Mesothelial cell of epicardium (in vitro differentiated cells): ENCODE results near the gene PARD3. TPM values are rescaled to one million over a fixed set of nuclear protein-coding genes. Genes with fewer than 3 reads are reported as not detected.

Experiments
- DNase-seq, 2 experiments: peaks; one replicate each; pipeline ENCODE4 v3.0.0; 2021; ENCODE audit warnings: low spot score in 2 of 2; ENCODE audit not compliant: unreplicated experiment in 2 of 2
- H3K27ac Mint-ChIP-seq: 2 replicates; pipeline ENCODE4 v1.8.0; 2021; ENCODE audit warnings: mixed read lengths
- H3K27me3 Mint-ChIP-seq: 2 replicates; pipeline ENCODE4 v1.8.0; 2021; ENCODE audit warnings: low read depth, mixed read lengths
- H3K36me3 Mint-ChIP-seq: 2 replicates; pipeline ENCODE4 v1.8.0; 2021; ENCODE audit warnings: mixed read lengths
- H3K4me1 Mint-ChIP-seq: 2 replicates; pipeline ENCODE4 v1.8.0; 2021; ENCODE audit warnings: mixed read lengths
- H3K4me3 Mint-ChIP-seq: 2 replicates; pipeline ENCODE4 v1.8.0; 2021; ENCODE audit warnings: mild to moderate bottlenecking, moderate library complexity, mixed read lengths
- H3K9me3 Mint-ChIP-seq: 2 replicates; pipeline ENCODE4 v1.8.0; 2021; ENCODE audit warnings: mixed read lengths
- total RNA-seq: library from RNA; stranded (reverse); gene quantifications from 3 replicates; pipeline ENCODE4 v1.2.1, GENCODE V29; 2021
- TF ChIP-seq, protein P1 (sequence below): fragments of 200-600 bp; sonication (generic); IDR thresholded peaks from one replicate; pipeline ENCODE4 v1.5.0; 2021; ENCODE audit warnings: antibody characterized with exemption; ENCODE audit not compliant: unreplicated experiment

PARD3 gene
- total RNA-seq, 1 donor from 2014 or later = 73.2 TPM

DNA sequence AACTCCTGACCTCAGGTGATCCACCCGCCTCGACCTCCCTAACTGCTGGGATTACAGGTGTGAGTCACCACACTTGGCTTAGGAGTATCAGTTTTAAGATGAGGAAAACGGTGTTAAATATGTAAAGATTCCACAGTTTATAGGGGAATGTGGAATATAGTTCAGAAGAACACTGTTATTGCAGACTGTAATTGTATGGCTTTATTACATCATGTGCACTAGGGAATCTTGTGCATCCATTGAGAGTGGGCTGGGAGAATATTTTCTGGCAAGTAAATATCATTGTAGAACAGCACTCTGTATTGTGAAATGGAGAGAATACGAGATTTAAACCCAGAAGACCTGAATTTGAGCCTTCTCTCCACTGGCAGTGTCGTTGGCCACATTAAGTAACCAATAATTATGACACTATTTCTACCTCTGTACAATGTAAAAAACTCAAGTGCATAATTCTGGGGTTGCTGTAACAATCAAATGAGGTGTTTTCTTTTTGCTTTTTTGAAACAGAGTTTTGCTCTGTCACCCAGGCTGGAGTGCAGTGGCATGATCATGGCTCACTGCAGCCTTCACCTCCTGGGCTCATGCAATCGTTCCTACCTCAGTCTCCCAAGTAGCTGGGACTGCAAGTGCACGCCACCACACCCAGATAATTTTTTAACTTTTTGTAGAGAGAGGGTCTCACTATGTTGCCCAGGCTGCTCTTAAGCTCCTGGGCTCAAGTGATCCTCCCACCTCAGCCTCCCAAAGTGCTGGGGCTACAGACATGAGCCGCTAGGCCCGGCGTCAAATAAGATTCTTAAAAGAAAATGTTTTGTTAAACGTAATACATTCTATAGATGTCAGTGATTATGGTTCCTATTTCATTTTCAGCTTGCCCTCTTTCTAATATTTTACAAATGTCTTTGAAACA is 12.0 kb upstream of the PARD3 start:
- peaks cover 6% of the 10 kb centered on the region for H3K4me1 Mint-ChIP-seq
- TF ChIP-seq, protein P1, sequence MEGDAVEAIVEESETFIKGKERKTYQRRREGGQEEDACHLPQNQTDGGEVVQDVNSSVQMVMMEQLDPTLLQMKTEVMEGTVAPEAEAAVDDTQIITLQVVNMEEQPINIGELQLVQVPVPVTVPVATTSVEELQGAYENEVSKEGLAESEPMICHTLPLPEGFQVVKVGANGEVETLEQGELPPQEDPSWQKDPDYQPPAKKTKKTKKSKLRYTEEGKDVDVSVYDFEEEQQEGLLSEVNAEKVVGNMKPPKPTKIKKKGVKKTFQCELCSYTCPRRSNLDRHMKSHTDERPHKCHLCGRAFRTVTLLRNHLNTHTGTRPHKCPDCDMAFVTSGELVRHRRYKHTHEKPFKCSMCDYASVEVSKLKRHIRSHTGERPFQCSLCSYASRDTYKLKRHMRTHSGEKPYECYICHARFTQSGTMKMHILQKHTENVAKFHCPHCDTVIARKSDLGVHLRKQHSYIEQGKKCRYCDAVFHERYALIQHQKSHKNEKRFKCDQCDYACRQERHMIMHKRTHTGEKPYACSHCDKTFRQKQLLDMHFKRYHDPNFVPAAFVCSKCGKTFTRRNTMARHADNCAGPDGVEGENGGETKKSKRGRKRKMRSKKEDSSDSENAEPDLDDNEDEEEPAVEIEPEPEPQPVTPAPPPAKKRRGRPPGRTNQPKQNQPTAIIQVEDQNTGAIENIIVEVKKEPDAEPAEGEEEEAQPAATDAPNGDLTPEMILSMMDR = no peak
- no peaks in the 10 kb centered on the region for H3K36me3 Mint-ChIP-seq
- no peak overlapping the region for H3K27ac Mint-ChIP-seq
- no peak overlapping the region for H3K4me3 Mint-ChIP-seq
- H3K9me3 Mint-ChIP-seq = no peaks in the 10 kb centered on the region
- H3K27me3 Mint-ChIP-seq = peaks cover 49% of the 10 kb centered on the region
- DNase-seq = no peak

DNA sequence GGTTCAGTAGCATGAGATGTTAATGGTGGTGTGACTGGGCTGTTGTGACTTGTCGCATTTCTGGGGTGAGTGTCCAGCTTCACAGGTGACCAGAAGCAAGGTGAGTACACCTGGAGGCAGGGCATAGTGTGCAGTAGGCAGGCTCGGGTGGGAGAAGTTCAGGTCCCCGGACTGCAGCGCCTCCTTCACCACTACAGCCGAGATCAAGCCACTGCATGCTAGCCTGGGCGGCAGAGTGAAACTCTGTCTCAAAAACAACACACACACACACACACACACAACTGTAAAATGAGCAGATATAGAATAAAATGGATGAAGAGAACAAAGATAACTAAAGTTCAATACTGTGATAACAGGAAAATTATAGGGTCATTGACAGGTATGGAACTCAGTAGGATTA is 11.1 kb upstream of the PARD3 start:
- no peaks in the 10 kb centered on the region for H3K9me3 Mint-ChIP-seq
- H3K4me3 Mint-ChIP-seq = no peak overlapping the region
- no peaks in the 10 kb centered on the region for H3K36me3 Mint-ChIP-seq
- no peak overlapping the region for H3K27ac Mint-ChIP-seq
- H3K4me1 Mint-ChIP-seq = peaks cover 6% of the 10 kb centered on the region
- TF ChIP-seq, protein P1 = no peak
- peaks cover 50% of the 10 kb centered on the region for H3K27me3 Mint-ChIP-seq
- no peak for DNase-seq

GRCh38 chr10:34825414-34825813 is 10.3 kb upstream of the PARD3 start:
- Mint-ChIP-seq H3K27ac (no peak overlapping the region), H3K36me3 (no peaks in the 10 kb centered on the region), H3K4me1 (peaks cover 3% of the 10 kb centered on the region), H3K27me3 (peaks cover 47% of the 10 kb centered on the region), H3K9me3 (no peaks in the 10 kb centered on the region), H3K4me3 (no peak overlapping the region)
- no peak for DNase-seq
- TF ChIP-seq, protein P1 = no peak

GRCh38 chr10:34824870-34825269 is 9.8 kb upstream of the PARD3 start:
- peaks cover 43% of the 10 kb centered on the region for H3K27me3 Mint-ChIP-seq
- H3K36me3 Mint-ChIP-seq = no peaks in the 10 kb centered on the region
- H3K9me3 Mint-ChIP-seq = no peaks in the 10 kb centered on the region
- no peak overlapping the region for H3K4me3 Mint-ChIP-seq
- H3K27ac Mint-ChIP-seq = no peak overlapping the region
- DNase-seq = no peak
- TF ChIP-seq, protein P1 = no peak
- no peaks in the 10 kb centered on the region for H3K4me1 Mint-ChIP-seq

- TF ChIP-seq, protein P1 = no peak
- no peaks in the 10 kb centered on the region for H3K9me3 Mint-ChIP-seq
- H3K4me1 Mint-ChIP-seq = no peaks in the 10 kb centered on the region
- H3K27me3 Mint-ChIP-seq = peaks cover 35% of the 10 kb centered on the region
- H3K36me3 Mint-ChIP-seq = no peaks in the 10 kb centered on the region
- no peak for DNase-seq
- H3K4me3 Mint-ChIP-seq = no peak overlapping the region
- no peak overlapping the region for H3K27ac Mint-ChIP-seq
Measured at GRCh38 chr10:34821587-34822585, 6.8 kb upstream of the PARD3 start.
